Panc1 (cell line): Measurements from ENCODE around the gene C1QL1. TPM values are rescaled to one million over a fixed set of nuclear protein-coding genes. Genes with fewer than 3 reads are reported as not detected.

Experiments used
- ATAC-seq: fragments of 200-7000 bp; cut with Tn5 transposase; 2 replicates; pipeline ENCODE4 v1.9.1; 2020; ENCODE audit warnings: mild to moderate bottlenecking, moderate library complexity
- BruUV-seq: library from RNA; stranded (reverse); fragments of 400-500 nt; replicated peaks from 2 replicates; lab custom pipeline; 2021; lab: Mats Ljungman, UMichigan
- CTCF ChIA-PET: fragments of 300-600 bp; sonication (Branson Sonifier 250); formaldehyde crosslinking; loops from one replicate; lab custom pipeline; 2022; ENCODE audit warnings: antibody characterized with exemption; lab: Charles Lee
- POLR2A ChIA-PET: fragments of 300-600 bp; sonication (Branson Sonifier 250); formaldehyde crosslinking; loops from one replicate; lab custom pipeline; 2022; ENCODE audit warnings: antibody characterized with exemption; lab: Charles Lee
- DNase-seq: peaks from one replicate; pipeline ENCODE4 v3.0.0-alpha.2; 2010; ENCODE audit warnings: low read depth, low spot score
- H3K27ac ChIP-seq: 2 replicates; pipeline ENCODE4 v1.5.1; 2011; ENCODE audit warnings: mild to moderate bottlenecking, low read length, inconsistent platforms
- H3K27me3 ChIP-seq: fragments of 200-500 bp; sonication (Bioruptor generic); 2 replicates; pipeline ENCODE4 v1.6.0; 2014; ENCODE audit warnings: low read length, inconsistent platforms; ENCODE audit not compliant: control insufficient read depth, insufficient read depth
- H3K36me3 ChIP-seq: fragments of 200-500 bp; sonication (Bioruptor generic); 2 replicates; pipeline ENCODE4 v1.5.1; 2014; ENCODE audit warnings: inconsistent platforms, mild to moderate bottlenecking, low read length, moderate library complexity; ENCODE audit not compliant: control insufficient read depth, insufficient read depth
- H3K4me1 ChIP-seq: 2 replicates; pipeline ENCODE4 v1.5.1; 2011; ENCODE audit warnings: inconsistent platforms, mild to moderate bottlenecking, low read length, moderate library complexity; ENCODE audit not compliant: control insufficient read depth, insufficient read depth
- H3K4me3 ChIP-seq, 2 experiments: 2 replicates each; pipeline ENCODE4 v1.5.1; 2011 to 2012; ENCODE audit warnings: low read depth in 2 of 2, low read length in 2 of 2, mild to moderate bottlenecking in 2 of 2, inconsistent platforms in 1 of 2, moderate library complexity in 1 of 2
- H3K9me3 ChIP-seq: fragments of 200-500 bp; sonication (Bioruptor generic); 2 replicates; pipeline ENCODE4 v1.5.1; 2014; ENCODE audit warnings: low read depth, mild to moderate bottlenecking, inconsistent platforms, low read length, moderate library complexity; ENCODE audit not compliant: control insufficient read depth, insufficient read depth
- POLR2AphosphoS5 ChIP-seq: IDR thresholded peaks from 2 replicates; pipeline ENCODE4 v1.6.1; 2012; ENCODE audit warnings: mild to moderate bottlenecking, low read depth, low read length, moderate library complexity
- SIN3A ChIP-seq: IDR thresholded peaks from 2 replicates; pipeline ENCODE4 v1.6.1; 2012; ENCODE audit warnings: low read depth, mild to moderate bottlenecking, low read length, moderate library complexity, borderline replicate concordance; ENCODE audit not compliant: insufficient read depth
- TCF7L2 ChIP-seq: IDR thresholded peaks from 2 replicates; pipeline ENCODE4 v1.6.1; 2011; ENCODE audit warnings: mild to moderate bottlenecking, low read depth, low read length, inconsistent platforms
- in situ Hi-C: cut with HindIII; loops from 2 replicates; pipeline ENCODE4 v1.10.0; 2016; ENCODE audit warnings: low sequenced_read_pairs, low pct_unique_long_range_greater_than_20kb
- intact Hi-C: fragments of 100-400 bp; cut with micrococcal nuclease; formaldehyde crosslinking; loops from one replicate; pipeline ENCODE4 v1.10.0; 2022; ENCODE audit not compliant: unreplicated experiment
- total RNA-seq: library from RNA; stranded (reverse); gene quantifications from one replicate; pipeline ENCODE4 v1.2.1, GENCODE V29; 2021; ENCODE audit not compliant: unreplicated experiment
- TF ChIP-seq, protein P1 (sequence below): fragments of 450-650 bp; IDR thresholded peaks from 2 replicates; pipeline ENCODE4 v1.5.1; 2017; ENCODE audit warnings: mild to moderate bottlenecking
- TF ChIP-seq, protein P2 (sequence below), 2 experiments: IDR thresholded peaks; 2 replicates each; pipeline ENCODE4 v1.6.1; 2011 to 2012; ENCODE audit warnings: low read depth in 2 of 2, control low read depth in 1 of 2, low read length in 1 of 2, mild to moderate bottlenecking in 1 of 2, moderate library complexity in 1 of 2; ENCODE audit not compliant: insufficient read depth in 1 of 2

C1QL1 gene
- total RNA-seq, 1 experiment from 2014 or later: 9.5 TPM

DNA sequence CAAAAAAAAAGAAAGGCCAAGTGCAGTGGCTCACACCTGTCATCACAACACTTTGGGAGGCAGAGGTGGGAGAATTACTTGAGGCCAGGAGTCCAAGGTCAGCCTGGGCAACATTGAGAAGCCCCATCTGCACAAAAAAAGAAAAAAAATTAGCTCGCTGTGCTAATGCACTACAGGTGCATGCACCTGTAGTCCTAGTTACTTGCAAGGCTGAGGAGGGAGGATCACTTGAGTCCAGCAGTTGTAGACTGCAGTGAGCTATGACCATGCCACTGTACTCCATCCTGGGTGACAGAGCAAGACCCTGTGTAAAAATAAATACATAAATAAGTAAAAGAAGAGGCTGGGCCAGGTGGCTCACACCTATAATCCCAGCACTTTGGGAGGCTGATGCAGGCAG lies 43.7 kb upstream of the C1QL1 start:
- intact Hi-C loops (no loop called here), in situ Hi-C loops (no loop called here)
- no peaks in the 10 kb centered on the region for H3K4me1 ChIP-seq
- CTCF ChIA-PET: no interaction called here
- H3K4me3 ChIP-seq: no peak overlapping the region
- H3K36me3 ChIP-seq: no peaks in the 10 kb centered on the region
- ATAC-seq (no peak), DNase-seq (no peak)
- no peaks in the 10 kb centered on the region for H3K27me3 ChIP-seq
- H3K27ac ChIP-seq: no peak overlapping the region
- TF ChIP-seq TCF7L2 (no peak), SIN3A (no peak), POLR2AphosphoS5 (no peak)
- TF ChIP-seq, protein P1, sequence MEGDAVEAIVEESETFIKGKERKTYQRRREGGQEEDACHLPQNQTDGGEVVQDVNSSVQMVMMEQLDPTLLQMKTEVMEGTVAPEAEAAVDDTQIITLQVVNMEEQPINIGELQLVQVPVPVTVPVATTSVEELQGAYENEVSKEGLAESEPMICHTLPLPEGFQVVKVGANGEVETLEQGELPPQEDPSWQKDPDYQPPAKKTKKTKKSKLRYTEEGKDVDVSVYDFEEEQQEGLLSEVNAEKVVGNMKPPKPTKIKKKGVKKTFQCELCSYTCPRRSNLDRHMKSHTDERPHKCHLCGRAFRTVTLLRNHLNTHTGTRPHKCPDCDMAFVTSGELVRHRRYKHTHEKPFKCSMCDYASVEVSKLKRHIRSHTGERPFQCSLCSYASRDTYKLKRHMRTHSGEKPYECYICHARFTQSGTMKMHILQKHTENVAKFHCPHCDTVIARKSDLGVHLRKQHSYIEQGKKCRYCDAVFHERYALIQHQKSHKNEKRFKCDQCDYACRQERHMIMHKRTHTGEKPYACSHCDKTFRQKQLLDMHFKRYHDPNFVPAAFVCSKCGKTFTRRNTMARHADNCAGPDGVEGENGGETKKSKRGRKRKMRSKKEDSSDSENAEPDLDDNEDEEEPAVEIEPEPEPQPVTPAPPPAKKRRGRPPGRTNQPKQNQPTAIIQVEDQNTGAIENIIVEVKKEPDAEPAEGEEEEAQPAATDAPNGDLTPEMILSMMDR: no peak
- TF ChIP-seq, protein P2, sequence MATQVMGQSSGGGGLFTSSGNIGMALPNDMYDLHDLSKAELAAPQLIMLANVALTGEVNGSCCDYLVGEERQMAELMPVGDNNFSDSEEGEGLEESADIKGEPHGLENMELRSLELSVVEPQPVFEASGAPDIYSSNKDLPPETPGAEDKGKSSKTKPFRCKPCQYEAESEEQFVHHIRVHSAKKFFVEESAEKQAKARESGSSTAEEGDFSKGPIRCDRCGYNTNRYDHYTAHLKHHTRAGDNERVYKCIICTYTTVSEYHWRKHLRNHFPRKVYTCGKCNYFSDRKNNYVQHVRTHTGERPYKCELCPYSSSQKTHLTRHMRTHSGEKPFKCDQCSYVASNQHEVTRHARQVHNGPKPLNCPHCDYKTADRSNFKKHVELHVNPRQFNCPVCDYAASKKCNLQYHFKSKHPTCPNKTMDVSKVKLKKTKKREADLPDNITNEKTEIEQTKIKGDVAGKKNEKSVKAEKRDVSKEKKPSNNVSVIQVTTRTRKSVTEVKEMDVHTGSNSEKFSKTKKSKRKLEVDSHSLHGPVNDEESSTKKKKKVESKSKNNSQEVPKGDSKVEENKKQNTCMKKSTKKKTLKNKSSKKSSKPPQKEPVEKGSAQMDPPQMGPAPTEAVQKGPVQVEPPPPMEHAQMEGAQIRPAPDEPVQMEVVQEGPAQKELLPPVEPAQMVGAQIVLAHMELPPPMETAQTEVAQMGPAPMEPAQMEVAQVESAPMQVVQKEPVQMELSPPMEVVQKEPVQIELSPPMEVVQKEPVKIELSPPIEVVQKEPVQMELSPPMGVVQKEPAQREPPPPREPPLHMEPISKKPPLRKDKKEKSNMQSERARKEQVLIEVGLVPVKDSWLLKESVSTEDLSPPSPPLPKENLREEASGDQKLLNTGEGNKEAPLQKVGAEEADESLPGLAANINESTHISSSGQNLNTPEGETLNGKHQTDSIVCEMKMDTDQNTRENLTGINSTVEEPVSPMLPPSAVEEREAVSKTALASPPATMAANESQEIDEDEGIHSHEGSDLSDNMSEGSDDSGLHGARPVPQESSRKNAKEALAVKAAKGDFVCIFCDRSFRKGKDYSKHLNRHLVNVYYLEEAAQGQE (IDR thresholded peaks at IDR 0.05; ENCODE audit: insufficient read depth in 1 of 2, low read depth in 2 of 2, low read length in 1 of 2): no peak
- no TSS peak for BruUV-seq
- no peaks in the 10 kb centered on the region for H3K9me3 ChIP-seq
- POLR2A ChIA-PET: no interaction called here

DNA sequence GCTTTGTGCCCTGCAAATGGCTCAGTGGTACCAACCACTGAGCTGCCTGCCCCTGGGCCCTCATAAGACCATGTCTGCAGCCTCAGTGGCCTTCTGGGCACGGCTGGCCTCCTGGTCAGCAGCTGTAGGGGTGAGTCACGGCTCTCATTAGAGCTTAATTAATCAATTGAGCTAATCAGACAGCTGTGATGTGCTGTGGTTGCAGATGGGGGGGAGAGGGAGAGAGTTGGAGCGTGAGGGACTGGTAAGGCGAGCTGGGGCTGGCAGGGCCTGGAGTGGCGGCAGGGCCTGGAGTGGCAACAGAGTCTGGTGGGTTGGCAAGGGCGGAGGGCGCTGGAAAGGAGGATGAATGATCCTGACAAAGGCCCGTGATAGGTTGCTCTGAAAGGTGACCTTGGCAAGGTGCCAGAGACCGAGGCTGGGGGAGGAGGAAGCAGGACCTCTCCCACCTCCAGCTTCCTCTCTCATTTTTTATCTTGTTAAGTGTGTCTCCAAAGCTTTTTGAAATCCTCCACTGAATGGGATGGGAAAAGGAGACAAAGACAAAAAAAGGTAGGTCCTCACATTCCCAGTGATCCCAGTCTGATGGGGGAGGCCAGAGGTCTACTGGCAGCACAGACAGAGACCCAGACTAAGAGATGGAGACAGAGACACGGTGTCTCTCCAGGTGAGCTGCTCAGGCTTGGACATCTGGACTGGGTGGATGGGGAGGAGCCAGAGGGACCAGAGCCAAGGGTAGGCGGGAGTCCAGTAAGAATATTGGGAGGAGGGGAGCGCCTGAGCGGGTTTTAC lies 41.8 kb upstream of the C1QL1 start:
- Histone ChIP-seq H3K36me3 (no peaks in the 10 kb centered on the region), H3K27ac (no peak overlapping the region), H3K4me3 (no peak overlapping the region), H3K4me1 (no peaks in the 10 kb centered on the region), H3K9me3 (no peaks in the 10 kb centered on the region), H3K27me3 (no peaks in the 10 kb centered on the region)
- intact Hi-C loops: no loop called here
- DNase-seq: no peak
- BruUV-seq: no TSS peak
- POLR2A ChIA-PET: no interaction called here
- ATAC-seq: no peak
- in situ Hi-C loops: no loop called here
- no peak for TF ChIP-seq SIN3A
- TF ChIP-seq, protein P2 (IDR thresholded peaks at IDR 0.05; ENCODE audit: insufficient read depth in 1 of 2, low read depth in 2 of 2, low read length in 1 of 2): no peak
- TF ChIP-seq TCF7L2: no peak
- TF ChIP-seq, protein P1: no peak
- no peak for TF ChIP-seq POLR2AphosphoS5
- CTCF ChIA-PET: no interaction called here
